CD4-positive, alpha-beta T cell treated with Interleukin-15 for 4 hours (primary cell): ENCODE measurements around the gene NARS2.
"Not testable (repeated sequence)": the region's sequence is repeated elsewhere in the genome, so short reads cannot be mapped to it uniquely, and the experiment has no call there.

Experiments
- DNase-seq: peaks from one replicate; pipeline ENCODE4 v3.0.0-alpha.2; 2020; ENCODE audit warnings: low spot score

Gene NARS2

GRCh38 chr11:78489184-78489583, 85.5 kb downstream of the NARS2 start:
- DNase-seq: no peak

- DNase-seq: no peak
Observed at GRCh38 chr11:78478536-78478935, 96.1 kb downstream of the NARS2 start.

- no peak for DNase-seq
Observed at GRCh38 chr11:78476066-78476465, 98.6 kb downstream of the NARS2 start.

GRCh38 chr11:78474451-78474850, 100.2 kb downstream of the NARS2 start:
- DNase-seq: no peak

GRCh38 chr11:78472905-78473304, 101.8 kb downstream of the NARS2 start:
- DNase-seq: no peak

- no peak for DNase-seq
Observed at GRCh38 chr11:78472382-78472781, 102.3 kb downstream of the NARS2 start.

GRCh38 chr11:78470861-78471442, 103.7 kb downstream of the NARS2 start:
- DNase-seq: no peak

- no peak for DNase-seq
Observed at GRCh38 chr11:78469896-78470295, 104.8 kb downstream of the NARS2 start.

GRCh38 chr11:78467931-78468330, 106.7 kb downstream of the NARS2 start:
- DNase-seq: no peak

GRCh38 chr11:78467370-78467769, 107.3 kb downstream of the NARS2 start:
- DNase-seq: no peak

- peak; percentile 18 for DNase-seq
Observed at GRCh38 chr11:78465169-78465942, 109.3 kb downstream of the NARS2 start.

- not testable (repeated sequence) for DNase-seq
Observed at GRCh38 chr11:78464787-78465168, 109.9 kb downstream of the NARS2 start.

GRCh38 chr11:78460471-78460870, 114.2 kb downstream of the NARS2 start:
- DNase-seq: no peak

GRCh38 chr11:78459738-78460137, 114.9 kb downstream of the NARS2 start:
- no peak for DNase-seq

GRCh38 chr11:78457448-78457847, 117.2 kb downstream of the NARS2 start:
- DNase-seq: no peak

- DNase-seq: no peak
Observed at GRCh38 chr11:78453140-78453935, 121.3 kb downstream of the NARS2 start.

GRCh38 chr11:78451371-78452150, 123.1 kb downstream of the NARS2 start:
- DNase-seq: no peak

GRCh38 chr11:78450866-78451265, 123.8 kb downstream of the NARS2 start:
- DNase-seq: no peak

- DNase-seq: no peak
Observed at GRCh38 chr11:78449866-78450265, 124.8 kb downstream of the NARS2 start.

- no peak for DNase-seq
Observed at GRCh38 chr11:78446210-78446609, 128.5 kb downstream of the NARS2 start.

- DNase-seq: no peak
Observed at GRCh38 chr11:78444726-78445125, 129.9 kb downstream of the NARS2 start.

GRCh38 chr11:78441956-78442355, 132.7 kb downstream of the NARS2 start:
- no peak for DNase-seq
